GM19025 (cell line): ENCODE results near the gene PLEKHA7.
"Not testable (repeated sequence)": the region's sequence is repeated elsewhere in the genome, so short reads cannot be mapped to it uniquely, and the experiment has no call there.

ENCODE experiments used
- ATAC-seq: cut with Tn5 transposase; IDR thresholded peaks from one replicate; pipeline ENCODE4 v1.9.1; 2021; ENCODE audit warnings: mild to moderate bottlenecking, low read depth, moderate library complexity; ENCODE audit not compliant: unreplicated experiment

Gene PLEKHA7

GRCh38 chr11:16917941-16918340 is 96.3 kb downstream of the PLEKHA7 start:
- no peak for ATAC-seq

GRCh38 chr11:16912692-16913111 is 101.5 kb downstream of the PLEKHA7 start:
- ATAC-seq = no peak

- ATAC-seq = no peak
Measured at GRCh38 chr11:16911658-16912057, 102.6 kb downstream of the PLEKHA7 start.

GRCh38 chr11:16911186-16911585 is 103.0 kb downstream of the PLEKHA7 start:
- no peak for ATAC-seq

- ATAC-seq = peak; percentile 75
Measured at GRCh38 chr11:16909359-16910035, 104.7 kb downstream of the PLEKHA7 start.

- ATAC-seq = no peak
Measured at GRCh38 chr11:16905375-16905774, 108.8 kb downstream of the PLEKHA7 start.

GRCh38 chr11:16904761-16905160 is 109.5 kb downstream of the PLEKHA7 start:
- not testable (repeated sequence) for ATAC-seq

- ATAC-seq = peak; percentile 48
Measured at GRCh38 chr11:16902781-16903378, 111.3 kb downstream of the PLEKHA7 start.

GRCh38 chr11:16902182-16902581 is 112.0 kb downstream of the PLEKHA7 start:
- ATAC-seq = peak; percentile 81

- ATAC-seq = no peak
Measured at GRCh38 chr11:16900491-16900890, 113.7 kb downstream of the PLEKHA7 start.

GRCh38 chr11:16899708-16900303 is 114.4 kb downstream of the PLEKHA7 start:
- ATAC-seq = no peak

- no peak for ATAC-seq
Measured at GRCh38 chr11:16898274-16898985, 115.8 kb downstream of the PLEKHA7 start.

- ATAC-seq = no peak
Measured at GRCh38 chr11:16897470-16898061, 116.6 kb downstream of the PLEKHA7 start.

- ATAC-seq = no peak
Measured at GRCh38 chr11:16896729-16897469, 117.3 kb downstream of the PLEKHA7 start.

- ATAC-seq = no peak
Measured at GRCh38 chr11:16895306-16895705, 118.9 kb downstream of the PLEKHA7 start.

- no peak for ATAC-seq
Measured at GRCh38 chr11:16893456-16894066, 120.7 kb downstream of the PLEKHA7 start.

GRCh38 chr11:16891964-16892363 is 122.2 kb downstream of the PLEKHA7 start:
- no peak for ATAC-seq

GRCh38 chr11:16891165-16891564 is 123.0 kb downstream of the PLEKHA7 start:
- no peak for ATAC-seq

GRCh38 chr11:16890442-16890841 is 123.8 kb downstream of the PLEKHA7 start:
- no peak for ATAC-seq

- no peak for ATAC-seq
Measured at GRCh38 chr11:16889905-16890304, 124.3 kb downstream of the PLEKHA7 start.
